Heart left ventricle (tissue), 16 donors: ENCODE measurements around the gene CRYBB1. TPM values are rescaled to one million over a fixed set of nuclear protein-coding genes. Genes with fewer than 3 reads are reported as not detected.
A peak's percentile ranks its signal among the peaks of the same experiment; 100 is the strongest.

Experiments
- ATAC-seq, 4 donors: fragments of 200-7000 bp; cut with Tn5 transposase; one replicate each; pipeline ENCODE4 v1.9.1; 2020 to 2022; ENCODE audit warnings: moderate library complexity in 4 of 4, mild to moderate bottlenecking in 3 of 4, moderate number of reproducible peaks in 1 of 4
- DNase-seq, 5 donors: peaks; one replicate each; pipeline ENCODE4 v3.0.0-alpha.2; 2020
- H3K27ac ChIP-seq, 12 donors: fragments of 200-600 bp; sonication (generic) in 4 of 12; one replicate each; pipeline versions ENCODE4 v1.5.0 to v1.8.0; 2016 to 2022; ENCODE audit warnings: mild to moderate bottlenecking in 2 of 12
- H3K27me3 ChIP-seq, 9 donors: fragments of 200-600 bp; sonication (generic) in 2 of 9; one replicate each; pipeline versions ENCODE4 v1.5.1 to v1.8.0; 2016 to 2022; ENCODE audit warnings: mild to moderate bottlenecking in 3 of 9
- H3K36me3 ChIP-seq, 9 donors: fragments of 200-600 bp; sonication (generic) in 2 of 9; one replicate each; pipeline versions ENCODE4 v1.5.0 to v1.8.0; 2018 to 2022; ENCODE audit warnings: mild to moderate bottlenecking in 2 of 9
- H3K4me1 ChIP-seq, 12 donors: fragments of 200-600 bp; sonication (generic) in 4 of 12; one replicate each; pipeline versions ENCODE4 v1.5.0 to v1.8.0; 2016 to 2022; ENCODE audit warnings: mild to moderate bottlenecking in 3 of 12
- H3K4me3 ChIP-seq, 12 donors: fragments of 200-600 bp; sonication (generic) in 4 of 12; one replicate each; pipeline versions ENCODE4 v1.5.0 to v1.8.0; 2017 to 2022; ENCODE audit warnings: mild to moderate bottlenecking in 9 of 12, moderate library complexity in 4 of 12
- H3K9me3 ChIP-seq, 12 donors: fragments of 200-600 bp; sonication (generic) in 4 of 12; one replicate each; pipeline versions ENCODE4 v1.5.0 to v1.8.0; 2016 to 2022; ENCODE audit warnings: mild to moderate bottlenecking in 1 of 12
- POLR2A ChIP-seq, 2 donors: fragments of 450-650 bp; IDR thresholded peaks; one replicate each; pipeline ENCODE4 v1.6.1; 2017; ENCODE audit warnings: antibody characterized with exemption in 2 of 2, mild to moderate bottlenecking in 2 of 2, moderate library complexity in 2 of 2
- WGBS, 4 donors: extraction: QIAGEN DNeasy Blood & Tissue Kit in 2 of 4; methylation state at CpG; one replicate each; pipeline versions ENCODE4 v1.1.5 to v1.1.7; 2013 to 2018; 5-methylcytosine and 5-hydroxymethylcytosine counted together
- intact Hi-C, 10 donors: fragments of 100-400 bp; cut with DNase I; formaldehyde crosslinking; loops; one replicate each; pipeline versions ENCODE4 v1.11.1 to v1.14.2; 2022
- long read RNA-seq, 3 donors: library from polyadenylated mRNA; unstranded; transcript quantifications; one replicate each; pipeline ENCODE4 v2.0.0, GENCODE V29; 2020 to 2021
- polyA plus RNA-seq, 2 donors: library from polyadenylated mRNA; stranded (reverse); fragments of 200-250 nt; gene quantifications; one replicate each; pipeline ENCODE4 v1.2.3, GENCODE V29; 2013
- total RNA-seq, 9 donors: library from RNA; depleted of rRNA in 2 of 9; stranded (reverse); fragments of >200 nt in 2 of 9; fragmentation: NEBNext Ultra II Directional in 3 of 9; extraction: Animal tissue kit (Norgen Biotek cat#: 25700) in 3 of 9; gene quantifications; one replicate each; pipeline versions ENCODE4 v1.1.0 to v1.2.4, GENCODE V29; 2016 to 2023
- TF ChIP-seq, protein P1 (sequence below), 12 donors: fragments of 200-600 bp; sonication (generic) in 4 of 12; IDR thresholded peaks; one replicate each; pipeline versions ENCODE4 v1.5.0 to v1.8.0; 2018 to 2022; ENCODE audit warnings: antibody characterized with exemption in 12 of 12, mild to moderate bottlenecking in 5 of 12
- donor health status: ischemic (EF 13 %, LVEDD 7.1; RV severe dilation, severe dysfunction).
- donor health status: healthy with polysubstance abuse.
- donor health status: DM: no; HTN: yes; CAD: no.
- donor health status: DM: no; HTN: no; CAD: no.
- donor health status: ischemic (EF 25% LVEDD 6.9; RV normal size, moderate dysfunction).
- donor health status: ischemic (EF 25% LVEDD 5.7; RV mildly dilated, moderate dysfunction).
- donor health status: healthy.
- donor health status: DM: yes; HTN: yes; CAD: no.
- donor health status: ischemic (EF 35%, LVEDD 5.7; RV mildly dilated, moderate dysfunction).
- donor health status: nonischemic (EF 11% LVEDD 7.7; RV severe dilation, severe dysfunction).
- donor health status: DM: yes; HTN: yes; CAD: no.
- donor health status: PGD.
- donor health status: ischemic (EF 29% LVEDD 5.4; RV normal size, mild dysfunction).
- donor health status: nonischemic (EF 23%, LVEDD 6.1; RV moderate dilation, normal function).

CRYBB1 gene
- total RNA-seq: 1 to 10 TPM in 2 of 9 donors, under 1 TPM in 4, not detected in 3; 0.19 to 3.2 (median 0.43) TPM
- under 1 TPM; 0.23 to 0.42 TPM for polyA plus RNA-seq
- long read RNA-seq, donor 1, partial matches to known transcripts: 0 of 2 reads
- long read RNA-seq, donor 1, other reads (novel, unspliced or antisense): 1 of 2 reads
- long read RNA-seq, donor 2: 0 reads
- long read RNA-seq, donor 3: 0 reads

DNA sequence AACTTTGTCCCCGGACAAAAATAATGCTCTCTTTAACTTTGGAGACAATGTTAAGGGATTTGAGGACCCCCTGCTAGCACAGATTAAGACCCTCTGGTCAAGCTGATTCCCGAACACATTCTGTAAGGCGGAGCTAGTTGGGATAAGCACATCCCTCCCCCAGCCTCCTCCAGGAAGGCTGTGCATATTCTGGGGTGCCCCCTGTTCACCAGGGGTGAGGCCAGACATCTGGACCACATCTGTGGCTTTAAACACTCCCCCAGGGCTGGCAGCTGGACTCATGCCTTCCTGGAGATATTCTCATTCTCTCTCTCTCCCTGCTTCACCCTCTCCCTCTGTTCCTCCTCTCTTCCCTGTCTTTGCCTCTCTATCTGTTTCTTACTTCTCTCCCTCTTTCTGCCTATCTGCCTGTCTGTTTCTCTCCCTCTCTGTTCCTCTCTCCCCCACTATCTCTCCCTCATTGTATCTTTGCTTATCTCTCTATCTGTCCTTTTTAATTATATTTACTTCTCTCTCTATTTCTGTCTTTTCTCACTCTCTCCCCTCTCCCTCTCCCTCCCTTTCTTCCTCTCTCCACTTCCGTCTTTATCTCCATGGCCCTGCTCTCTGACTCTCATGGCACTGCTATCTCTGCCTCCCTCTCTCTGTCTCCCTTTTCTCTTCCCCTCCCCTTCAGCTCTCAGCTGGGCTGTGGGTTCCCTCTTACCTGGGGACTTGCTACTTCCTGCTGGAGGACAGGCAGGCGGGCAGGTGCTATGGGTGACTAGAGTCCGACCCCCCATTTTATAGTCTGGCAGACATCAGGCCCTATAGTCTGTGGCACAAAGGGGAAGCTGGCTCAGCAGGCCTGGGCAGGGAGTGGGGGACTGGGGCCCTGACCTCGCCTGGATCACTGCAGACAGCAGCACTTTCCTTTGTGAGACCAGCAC lies at the start of gene CRYBB1:
Gene CRYBB1, minus strand, starts transcription at position 757 of the 929 bp plus-strand sequence. CDS start 1,708 bp downstream, outside the sequence.
- Histone ChIP-seq H3K36me3 (no peaks in the 10 kb centered on the region), H3K9me3 (no peaks in the 10 kb centered on the region), H3K4me1 (peaks cover 0 to 52% (median 4%) of the 10 kb centered on the region in 12 donors), H3K27me3 (peaks cover 0 to 12% (median 2%) of the 10 kb centered on the region in 9 donors), H3K27ac (peak within 1 kb of the TSS in 3 of 12 donors; percentile 27 to 82 (median 41)), H3K4me3 (no peak within 1 kb of the TSS)
- intact Hi-C loops: no loop called here
- DNase-seq (peak; percentile 27 to 76 (median 39)), ATAC-seq (peak in 3 of 4 donors; percentile 55 to 77 (median 74))
- TF ChIP-seq POLR2A (IDR thresholded peaks at IDR 0.05): no peak
- TF ChIP-seq, protein P1, sequence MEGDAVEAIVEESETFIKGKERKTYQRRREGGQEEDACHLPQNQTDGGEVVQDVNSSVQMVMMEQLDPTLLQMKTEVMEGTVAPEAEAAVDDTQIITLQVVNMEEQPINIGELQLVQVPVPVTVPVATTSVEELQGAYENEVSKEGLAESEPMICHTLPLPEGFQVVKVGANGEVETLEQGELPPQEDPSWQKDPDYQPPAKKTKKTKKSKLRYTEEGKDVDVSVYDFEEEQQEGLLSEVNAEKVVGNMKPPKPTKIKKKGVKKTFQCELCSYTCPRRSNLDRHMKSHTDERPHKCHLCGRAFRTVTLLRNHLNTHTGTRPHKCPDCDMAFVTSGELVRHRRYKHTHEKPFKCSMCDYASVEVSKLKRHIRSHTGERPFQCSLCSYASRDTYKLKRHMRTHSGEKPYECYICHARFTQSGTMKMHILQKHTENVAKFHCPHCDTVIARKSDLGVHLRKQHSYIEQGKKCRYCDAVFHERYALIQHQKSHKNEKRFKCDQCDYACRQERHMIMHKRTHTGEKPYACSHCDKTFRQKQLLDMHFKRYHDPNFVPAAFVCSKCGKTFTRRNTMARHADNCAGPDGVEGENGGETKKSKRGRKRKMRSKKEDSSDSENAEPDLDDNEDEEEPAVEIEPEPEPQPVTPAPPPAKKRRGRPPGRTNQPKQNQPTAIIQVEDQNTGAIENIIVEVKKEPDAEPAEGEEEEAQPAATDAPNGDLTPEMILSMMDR (IDR thresholded peaks at IDR 0.05): no peak
- WGBS, 4 donors: 72 to 77% (median 73%) methylated on average over 6 to 7 of the region's 7 CpGs

DNA sequence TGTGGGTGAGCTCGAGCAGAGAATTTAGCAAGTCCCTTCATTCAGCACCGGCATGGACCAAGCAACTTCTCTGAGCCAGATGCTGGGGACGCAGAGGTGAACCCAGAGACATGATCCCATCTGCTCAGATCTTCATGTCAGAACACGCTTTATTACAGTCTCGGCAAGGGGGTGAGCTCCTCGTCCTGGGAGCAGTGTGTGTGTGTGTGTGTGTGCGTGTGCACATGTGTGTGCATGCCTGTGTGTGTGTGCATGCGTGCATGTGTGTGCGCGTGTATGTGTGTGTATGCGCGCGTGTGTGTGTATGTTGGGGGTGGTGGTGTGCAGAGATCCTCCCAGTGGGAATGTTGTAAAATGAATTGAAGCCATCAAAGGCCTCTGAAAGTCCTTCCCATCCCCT lies 49.3 kb upstream of the CRYBB1 start:
- Histone ChIP-seq H3K9me3 (no peaks in the 10 kb centered on the region), H3K4me3 (no peak overlapping the region), H3K27me3 (peaks cover 0 to 17% (median 0%) of the 10 kb centered on the region in 9 donors), H3K4me1 (peaks cover 0 to 24% (median 3%) of the 10 kb centered on the region in 12 donors), H3K27ac (no peak overlapping the region), H3K36me3 (no peaks in the 10 kb centered on the region)
- 79 to 86% (median 82%) methylated on average over 13 of the region's 13 CpGs for WGBS, 4 donors
- intact Hi-C loops: loop anchor here in 4 of 10 donors (5.0 to 10.0 kb wide), 3 partner anchors 270 to 302 kb away; no protein-coding TSS in a partner anchor
- no peak for TF ChIP-seq POLR2A (IDR thresholded peaks at IDR 0.05)
- TF ChIP-seq, protein P1 (IDR thresholded peaks at IDR 0.05): no peak
- no peak for DNase-seq
- no peak for ATAC-seq

- intact Hi-C loops: loop anchor here in 4 of 10 donors (5.0 to 10.0 kb wide), 3 partner anchors 269 to 301 kb away; no protein-coding TSS in a partner anchor
- H3K27me3 ChIP-seq: peaks cover 0 to 28% (median 0%) of the 10 kb centered on the region in 9 donors
These were observed 48.0 kb upstream of the CRYBB1 start for GRCh38 chr22:26665813-26666231.

More at GRCh38 chr22:26665813-26666231, 48.0 kb upstream of the CRYBB1 start:
- no peak overlapping the region for H3K27ac ChIP-seq
- no peaks in the 10 kb centered on the region for H3K36me3 ChIP-seq
- TF ChIP-seq POLR2A (IDR thresholded peaks at IDR 0.05): no peak
- TF ChIP-seq, protein P1 (IDR thresholded peaks at IDR 0.05): no peak
- no peak for DNase-seq
- no peaks in the 10 kb centered on the region for H3K9me3 ChIP-seq
- 11 to 28% (median 17%) methylated on average over 4 of the region's 4 CpGs for WGBS, 4 donors
- no peak for ATAC-seq
- no peak overlapping the region for H3K4me3 ChIP-seq
- H3K4me1 ChIP-seq: peaks cover 0 to 11% (median 0%) of the 10 kb centered on the region in 12 donors
